ENCODE measurements around the gene U2AF1L4. TPM values are rescaled to one million over a fixed set of nuclear protein-coding genes. Genes with fewer than 3 reads are reported as not detected.
A peak's percentile ranks its signal among the peaks of the same experiment; 100 is the strongest.

Gene U2AF1L4
- total RNA-seq, 3 donors from 2014 or later (not counting 1 experiment from before 2014, with no cell fraction given) = 63.7 to 78.2 (median 73.0) TPM

DNA sequence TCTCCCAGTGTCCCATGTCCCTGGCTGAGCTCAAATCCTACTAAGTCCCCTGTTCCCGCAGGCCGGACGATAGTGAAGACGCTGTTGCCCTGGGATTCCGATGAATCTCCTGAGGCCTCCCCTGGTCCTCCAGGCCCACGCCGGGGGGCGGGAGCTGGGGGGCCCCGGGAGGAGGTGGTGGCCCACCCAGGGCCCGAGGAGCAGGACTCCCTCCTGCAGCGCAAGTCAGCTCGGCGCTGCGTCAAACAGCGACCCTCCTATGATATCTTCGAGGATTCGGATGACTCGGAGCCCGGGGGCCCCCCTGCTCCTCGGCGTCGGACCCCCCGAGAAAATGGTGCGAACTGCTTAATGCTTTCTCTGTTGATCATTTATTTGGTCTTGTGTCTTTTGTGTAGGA is 21.5 kb downstream of the U2AF1L4 start:
- TF ChIP-seq, protein P1, sequence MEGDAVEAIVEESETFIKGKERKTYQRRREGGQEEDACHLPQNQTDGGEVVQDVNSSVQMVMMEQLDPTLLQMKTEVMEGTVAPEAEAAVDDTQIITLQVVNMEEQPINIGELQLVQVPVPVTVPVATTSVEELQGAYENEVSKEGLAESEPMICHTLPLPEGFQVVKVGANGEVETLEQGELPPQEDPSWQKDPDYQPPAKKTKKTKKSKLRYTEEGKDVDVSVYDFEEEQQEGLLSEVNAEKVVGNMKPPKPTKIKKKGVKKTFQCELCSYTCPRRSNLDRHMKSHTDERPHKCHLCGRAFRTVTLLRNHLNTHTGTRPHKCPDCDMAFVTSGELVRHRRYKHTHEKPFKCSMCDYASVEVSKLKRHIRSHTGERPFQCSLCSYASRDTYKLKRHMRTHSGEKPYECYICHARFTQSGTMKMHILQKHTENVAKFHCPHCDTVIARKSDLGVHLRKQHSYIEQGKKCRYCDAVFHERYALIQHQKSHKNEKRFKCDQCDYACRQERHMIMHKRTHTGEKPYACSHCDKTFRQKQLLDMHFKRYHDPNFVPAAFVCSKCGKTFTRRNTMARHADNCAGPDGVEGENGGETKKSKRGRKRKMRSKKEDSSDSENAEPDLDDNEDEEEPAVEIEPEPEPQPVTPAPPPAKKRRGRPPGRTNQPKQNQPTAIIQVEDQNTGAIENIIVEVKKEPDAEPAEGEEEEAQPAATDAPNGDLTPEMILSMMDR (IDR thresholded peaks at IDR 0.05) = no peak
- Mint-ChIP-seq H3K4me1 (peaks cover 6 to 40% of the 10 kb centered on the region in 2 donors), H3K27me3 (ENCODE audit: low read depth in 2 of 2) (no peaks in the 10 kb centered on the region), H3K36me3 (no peaks in the 10 kb centered on the region), H3K9me3 (no peaks in the 10 kb centered on the region), H3K27ac (no peak overlapping the region), H3K4me3 (no peak overlapping the region)
- Histone ChIP-seq H3K4me1 (ENCODE audit: control insufficient read depth, insufficient read depth, low read length) (peaks cover 9% of the 10 kb centered on the region), H3K36me3 (ENCODE audit: control insufficient read depth, insufficient read depth, low read length) (peaks cover 72% of the 10 kb centered on the region), H3K9me3 (ENCODE audit: control insufficient read depth, insufficient read depth, low read length) (no peaks in the 10 kb centered on the region), H3K27me3 (ENCODE audit: control insufficient read depth, insufficient read depth, low read length) (no peaks in the 10 kb centered on the region), H3K27ac (ENCODE audit: low read length) (no peak overlapping the region), H3K4me3 (ENCODE audit: low read length) (no peak overlapping the region)
- intact Hi-C loops (cut with micrococcal nuclease) = no loop called here
- ATAC-seq (no peak), DNase-seq (no peak)
- WGBS (ENCODE audit: insufficient coverage) = 99% methylated on average over 24 of the region's 24 CpGs

DNA sequence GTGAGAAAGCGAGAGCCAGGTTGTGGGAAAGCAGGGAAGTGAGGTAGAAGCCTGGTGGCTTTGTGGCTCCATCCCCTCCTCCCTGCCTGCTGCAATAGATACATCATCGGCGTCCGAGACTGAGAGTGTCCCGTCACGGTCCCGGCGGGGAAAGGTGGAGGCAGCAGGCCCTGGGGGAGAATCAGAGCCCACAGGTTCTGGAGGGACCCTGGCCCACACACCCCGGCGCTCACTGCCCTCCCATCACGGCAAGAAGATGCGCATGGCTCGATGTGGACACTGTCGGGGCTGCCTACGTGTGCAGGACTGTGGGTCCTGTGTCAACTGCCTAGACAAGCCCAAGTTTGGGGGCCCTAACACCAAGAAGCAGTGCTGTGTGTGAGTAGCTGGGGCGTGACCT is 22.3 kb downstream of the U2AF1L4 start:
- intact Hi-C loops (cut with micrococcal nuclease) = no loop called here
- Mint-ChIP-seq H3K4me1 (peaks cover 6 to 43% of the 10 kb centered on the region in 2 donors), H3K9me3 (no peaks in the 10 kb centered on the region), H3K27me3 (ENCODE audit: low read depth in 2 of 2) (no peaks in the 10 kb centered on the region), H3K4me3 (no peak overlapping the region), H3K27ac (no peak overlapping the region), H3K36me3 (no peaks in the 10 kb centered on the region)
- DNase-seq (no peak), ATAC-seq (no peak)
- TF ChIP-seq, protein P1 (IDR thresholded peaks at IDR 0.05) = no peak
- Histone ChIP-seq H3K27me3 (ENCODE audit: control insufficient read depth, insufficient read depth, low read length) (no peaks in the 10 kb centered on the region), H3K4me1 (ENCODE audit: control insufficient read depth, insufficient read depth, low read length) (peaks cover 12% of the 10 kb centered on the region), H3K27ac (ENCODE audit: low read length) (no peak overlapping the region), H3K36me3 (ENCODE audit: control insufficient read depth, insufficient read depth, low read length) (peaks cover 64% of the 10 kb centered on the region), H3K9me3 (ENCODE audit: control insufficient read depth, insufficient read depth, low read length) (no peaks in the 10 kb centered on the region), H3K4me3 (ENCODE audit: low read length) (no peak overlapping the region)
- 96% methylated on average over 15 of the region's 16 CpGs for WGBS (ENCODE audit: insufficient coverage)

DNA sequence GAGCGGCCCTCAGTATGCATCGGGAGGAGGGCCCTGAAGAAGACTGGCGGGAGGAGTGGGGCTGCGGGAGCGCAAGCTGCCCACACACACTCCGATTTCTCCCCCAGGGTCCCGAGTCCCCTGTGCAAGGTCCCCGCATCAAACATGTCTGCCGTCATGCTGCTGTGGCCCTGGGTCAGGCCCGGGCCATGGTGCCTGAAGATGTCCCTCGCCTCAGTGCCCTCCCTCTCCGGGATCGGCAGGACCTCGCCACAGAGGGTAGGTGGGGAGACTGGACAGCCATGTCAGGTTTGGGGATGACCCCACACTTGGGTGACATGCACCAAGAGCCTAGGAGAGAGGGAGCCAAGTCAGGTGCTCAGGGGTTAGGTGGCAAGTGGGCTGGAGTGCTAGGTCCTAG is 22.8 kb downstream of the U2AF1L4 start:
- Mint-ChIP-seq H3K36me3 (no peaks in the 10 kb centered on the region), H3K27me3 (ENCODE audit: low read depth in 2 of 2) (no peaks in the 10 kb centered on the region), H3K27ac (no peak overlapping the region), H3K4me3 (no peak overlapping the region), H3K9me3 (no peaks in the 10 kb centered on the region), H3K4me1 (peaks cover 6 to 43% of the 10 kb centered on the region in 2 donors)
- DNase-seq (no peak), ATAC-seq (no peak)
- Histone ChIP-seq H3K4me1 (ENCODE audit: control insufficient read depth, insufficient read depth, low read length) (peaks cover 12% of the 10 kb centered on the region), H3K27me3 (ENCODE audit: control insufficient read depth, insufficient read depth, low read length) (no peaks in the 10 kb centered on the region), H3K27ac (ENCODE audit: low read length) (no peak overlapping the region), H3K4me3 (ENCODE audit: low read length) (no peak overlapping the region), H3K36me3 (ENCODE audit: control insufficient read depth, insufficient read depth, low read length) (peaks cover 59% of the 10 kb centered on the region), H3K9me3 (ENCODE audit: control insufficient read depth, insufficient read depth, low read length) (no peaks in the 10 kb centered on the region)
- WGBS (ENCODE audit: insufficient coverage) = 98% methylated on average over 14 of the region's 14 CpGs
- intact Hi-C loops (cut with micrococcal nuclease) = no loop called here
- TF ChIP-seq, protein P1 (IDR thresholded peaks at IDR 0.05) = no peak

DNA sequence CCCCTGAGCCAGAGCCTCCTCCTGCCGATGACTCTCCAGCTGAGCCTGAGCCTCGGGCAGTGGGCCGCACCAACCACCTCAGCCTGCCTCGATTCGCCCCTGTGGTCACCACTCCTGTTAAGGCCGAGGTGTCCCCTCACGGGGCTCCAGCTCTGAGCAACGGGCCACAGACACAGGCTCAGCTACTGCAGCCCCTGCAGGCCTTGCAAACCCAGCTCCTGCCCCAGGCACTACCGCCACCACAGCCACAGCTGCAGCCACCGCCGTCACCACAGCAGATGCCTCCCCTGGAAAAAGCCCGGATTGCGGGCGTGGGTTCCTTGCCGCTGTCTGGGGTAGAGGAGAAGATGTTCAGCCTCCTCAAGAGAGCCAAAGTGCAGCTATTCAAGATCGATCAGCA is 23.8 kb downstream of the U2AF1L4 start:
- no peak overlapping the region for H3K27ac ChIP-seq (ENCODE audit: low read length)
- 96% methylated on average over 16 of the region's 16 CpGs for WGBS (ENCODE audit: insufficient coverage)
- no peak overlapping the region for H3K4me3 ChIP-seq (ENCODE audit: low read length)
- Mint-ChIP-seq H3K9me3 (no peaks in the 10 kb centered on the region), H3K27ac (no peak overlapping the region), H3K4me3 (peak overlapping the region; percentile 13), H3K36me3 (no peaks in the 10 kb centered on the region), H3K4me1 (peaks cover 11 to 54% of the 10 kb centered on the region in 2 donors), H3K27me3 (ENCODE audit: low read depth in 2 of 2) (no peaks in the 10 kb centered on the region)
- ATAC-seq (no peak), DNase-seq (no peak)
- no peaks in the 10 kb centered on the region for H3K27me3 ChIP-seq (ENCODE audit: control insufficient read depth, insufficient read depth, low read length)
- peaks cover 51% of the 10 kb centered on the region for H3K36me3 ChIP-seq (ENCODE audit: control insufficient read depth, insufficient read depth, low read length)
- TF ChIP-seq, protein P1 (IDR thresholded peaks at IDR 0.05) = no peak
- H3K4me1 ChIP-seq (ENCODE audit: control insufficient read depth, insufficient read depth, low read length) = peaks cover 21% of the 10 kb centered on the region
- no peaks in the 10 kb centered on the region for H3K9me3 ChIP-seq (ENCODE audit: control insufficient read depth, insufficient read depth, low read length)
- intact Hi-C loops (cut with micrococcal nuclease) = no loop called here

All from natural killer cell (primary cell).